ENCODE results near the gene TOX3.
A peak's percentile ranks its signal among the peaks of the same experiment; 100 is the strongest.

Gene TOX3

GRCh38 chr16:52489894-52490293 lies 57.0 kb downstream of the TOX3 start:
- no peak for DNase-seq

- no peak for DNase-seq
These were observed 58.1 kb downstream of the TOX3 start for GRCh38 chr16:52488837-52489289.

GRCh38 chr16:52487849-52488457 lies 59.0 kb downstream of the TOX3 start:
- no peak for DNase-seq

- no peak for DNase-seq
These were observed 66.7 kb downstream of the TOX3 start for GRCh38 chr16:52480237-52480636.

GRCh38 chr16:52476111-52476510 lies 70.8 kb downstream of the TOX3 start:
- DNase-seq = no peak

GRCh38 chr16:52474679-52475078 lies 72.3 kb downstream of the TOX3 start:
- DNase-seq = no peak

- no peak for DNase-seq
These were observed 73.8 kb downstream of the TOX3 start for GRCh38 chr16:52473096-52473495.

- no peak for DNase-seq
These were observed 75.1 kb downstream of the TOX3 start for GRCh38 chr16:52471650-52472370.

GRCh38 chr16:52470585-52470984 lies 76.4 kb downstream of the TOX3 start:
- DNase-seq = no peak

- peak in 1 of 2 experiments; percentile 12 for DNase-seq
These were observed 77.2 kb downstream of the TOX3 start for GRCh38 chr16:52469775-52470174.

GRCh38 chr16:52469091-52469490 lies 77.9 kb downstream of the TOX3 start:
- DNase-seq = no peak

- no peak for DNase-seq
These were observed 79.2 kb downstream of the TOX3 start for GRCh38 chr16:52467753-52468152.

GRCh38 chr16:52466994-52467393 lies 79.9 kb downstream of the TOX3 start:
- DNase-seq = peak in 1 of 2 experiments; percentile 5

GRCh38 chr16:52465711-52466267 lies 81.2 kb downstream of the TOX3 start:
- peak in 1 of 2 experiments; percentile 48 for DNase-seq

- no peak for DNase-seq
These were observed 83.0 kb downstream of the TOX3 start for GRCh38 chr16:52463904-52464303.

GRCh38 chr16:52462816-52463215 lies 84.1 kb downstream of the TOX3 start:
- DNase-seq = no peak

GRCh38 chr16:52460639-52461178 lies 86.2 kb downstream of the TOX3 start:
- DNase-seq = no peak

- no peak for DNase-seq
These were observed 90.6 kb downstream of the TOX3 start for GRCh38 chr16:52456368-52456767.

GRCh38 chr16:52455549-52456277 lies 91.2 kb downstream of the TOX3 start:
- no peak for DNase-seq

GRCh38 chr16:52453644-52454043 lies 93.3 kb downstream of the TOX3 start:
- DNase-seq = no peak

GRCh38 chr16:52451971-52452421 lies 94.9 kb downstream of the TOX3 start:
- no peak for DNase-seq

GRCh38 chr16:52450916-52451315 lies 96.0 kb downstream of the TOX3 start:
- DNase-seq = no peak

- no peak for DNase-seq
These were observed 96.7 kb downstream of the TOX3 start for GRCh38 chr16:52450241-52450640.

Measured in NCI-H446 (cell line).